ENCODE data around the gene CT47C1. TPM values are rescaled to one million over a fixed set of nuclear protein-coding genes. Genes with fewer than 3 reads are reported as not detected.

The CT47C1 gene
- total and polyA plus RNA-seq, 4 experiments from 2014 or later, result not detected

GRCh38 chrX:119093991-119094735 is 21.4 kb downstream of the CT47C1 start:
- no peaks in the 10 kb centered on the region for H3K4me1 Mint-ChIP-seq
- H3K4me1 ChIP-seq (ENCODE audit: insufficient read depth, low read length), result no peaks in the 10 kb centered on the region
- no peak overlapping the region for H3K4me3 Mint-ChIP-seq
- peaks cover 6 to 11% of the 10 kb centered on the region in 2 donors for H3K27me3 Mint-ChIP-seq
- H3K4me3 ChIP-seq (ENCODE audit: low read length in 2 of 2), result no peak overlapping the region
- H3K9me3 Mint-ChIP-seq, result no peaks in the 10 kb centered on the region
- POLR2A ChIA-PET (ENCODE audit: partially characterized antibody), result no interaction called here
- CTCF ChIA-PET (ENCODE audit: partially characterized antibody), result no interaction called here
- H3K27me3 ChIP-seq (ENCODE audit: insufficient read depth, low read length), result no peaks in the 10 kb centered on the region
- intact Hi-C loops (cut with micrococcal nuclease), result no loop called here
- no peak overlapping the region for H3K27ac Mint-ChIP-seq
- H3K36me3 ChIP-seq (ENCODE audit: insufficient read depth, low read length), result no peaks in the 10 kb centered on the region
- DNase-seq, result no peak
- H3K9me3 ChIP-seq (ENCODE audit: control insufficient read depth in 1 of 2, low read length in 2 of 2), result no peaks in the 10 kb centered on the region
- H3K36me3 Mint-ChIP-seq, result no peaks in the 10 kb centered on the region
- no peak overlapping the region for H3K27ac ChIP-seq (ENCODE audit: low read depth, low read length)

GRCh38 chrX:119094819-119095218 is 22.0 kb downstream of the CT47C1 start:
- ChIA-PET CTCF (ENCODE audit: partially characterized antibody) (no interaction called here), POLR2A (ENCODE audit: partially characterized antibody) (no interaction called here)
- no peaks in the 10 kb centered on the region for H3K4me1 ChIP-seq (ENCODE audit: insufficient read depth, low read length)
- Mint-ChIP-seq H3K4me1 (no peaks in the 10 kb centered on the region), H3K27me3 (peaks cover 6 to 7% of the 10 kb centered on the region in 2 donors), H3K9me3 (no peaks in the 10 kb centered on the region), H3K36me3 (no peaks in the 10 kb centered on the region), H3K27ac (no peak overlapping the region), H3K4me3 (no peak overlapping the region)
- no peaks in the 10 kb centered on the region for H3K27me3 ChIP-seq (ENCODE audit: insufficient read depth, low read length)
- H3K36me3 ChIP-seq (ENCODE audit: insufficient read depth, low read length), result no peaks in the 10 kb centered on the region
- H3K27ac ChIP-seq (ENCODE audit: low read depth, low read length), result no peak overlapping the region
- intact Hi-C loops (cut with micrococcal nuclease), result no loop called here
- H3K4me3 ChIP-seq (ENCODE audit: low read length in 2 of 2), result no peak overlapping the region
- H3K9me3 ChIP-seq (ENCODE audit: control insufficient read depth in 1 of 2, low read length in 2 of 2), result no peaks in the 10 kb centered on the region
- no peak for DNase-seq

GRCh38 chrX:119095936-119096335 is 23.1 kb downstream of the CT47C1 start:
- Histone ChIP-seq H3K4me3 (ENCODE audit: low read length in 2 of 2) (no peak overlapping the region), H3K9me3 (ENCODE audit: control insufficient read depth in 1 of 2, low read length in 2 of 2) (no peaks in the 10 kb centered on the region), H3K27ac (ENCODE audit: low read depth, low read length) (no peak overlapping the region), H3K27me3 (ENCODE audit: insufficient read depth, low read length) (no peaks in the 10 kb centered on the region), H3K4me1 (ENCODE audit: insufficient read depth, low read length) (no peaks in the 10 kb centered on the region), H3K36me3 (ENCODE audit: insufficient read depth, low read length) (no peaks in the 10 kb centered on the region)
- ChIA-PET CTCF (ENCODE audit: partially characterized antibody) (no interaction called here), POLR2A (ENCODE audit: partially characterized antibody) (no interaction called here)
- peaks cover 5 to 6% of the 10 kb centered on the region in 2 donors for H3K27me3 Mint-ChIP-seq
- DNase-seq, result no peak
- H3K36me3 Mint-ChIP-seq, result no peaks in the 10 kb centered on the region
- no peaks in the 10 kb centered on the region for H3K4me1 Mint-ChIP-seq
- H3K27ac Mint-ChIP-seq, result no peak overlapping the region
- no peaks in the 10 kb centered on the region for H3K9me3 Mint-ChIP-seq
- intact Hi-C loops (cut with micrococcal nuclease), result no loop called here
- H3K4me3 Mint-ChIP-seq, result no peak overlapping the region

GRCh38 chrX:119101168-119101567 is 28.4 kb downstream of the CT47C1 start:
- Mint-ChIP-seq H3K27me3 (peaks cover 0 to 2% of the 10 kb centered on the region in 2 donors), H3K36me3 (no peaks in the 10 kb centered on the region), H3K9me3 (no peaks in the 10 kb centered on the region), H3K4me1 (no peaks in the 10 kb centered on the region), H3K4me3 (no peak overlapping the region), H3K27ac (no peak overlapping the region)
- Histone ChIP-seq H3K4me1 (ENCODE audit: insufficient read depth, low read length) (no peaks in the 10 kb centered on the region), H3K9me3 (ENCODE audit: control insufficient read depth in 1 of 2, low read length in 2 of 2) (no peaks in the 10 kb centered on the region), H3K27me3 (ENCODE audit: insufficient read depth, low read length) (no peaks in the 10 kb centered on the region), H3K36me3 (ENCODE audit: insufficient read depth, low read length) (no peaks in the 10 kb centered on the region), H3K27ac (ENCODE audit: low read depth, low read length) (no peak overlapping the region), H3K4me3 (ENCODE audit: low read length in 2 of 2) (no peak overlapping the region)
- ChIA-PET CTCF (ENCODE audit: partially characterized antibody) (no interaction called here), POLR2A (ENCODE audit: partially characterized antibody) (no interaction called here)
- intact Hi-C loops (cut with micrococcal nuclease), result no loop called here
- no peak for DNase-seq

- Histone ChIP-seq H3K36me3 (ENCODE audit: insufficient read depth, low read length) (no peaks in the 10 kb centered on the region), H3K4me3 (ENCODE audit: low read length in 2 of 2) (no peak overlapping the region), H3K4me1 (ENCODE audit: insufficient read depth, low read length) (no peaks in the 10 kb centered on the region), H3K9me3 (ENCODE audit: control insufficient read depth in 1 of 2, low read length in 2 of 2) (no peaks in the 10 kb centered on the region), H3K27ac (ENCODE audit: low read depth, low read length) (no peak overlapping the region), H3K27me3 (ENCODE audit: insufficient read depth, low read length) (no peaks in the 10 kb centered on the region)
- H3K27me3 Mint-ChIP-seq, result no peaks in the 10 kb centered on the region
- H3K4me1 Mint-ChIP-seq, result no peaks in the 10 kb centered on the region
- H3K9me3 Mint-ChIP-seq, result no peaks in the 10 kb centered on the region
- POLR2A ChIA-PET (ENCODE audit: partially characterized antibody), result no interaction called here
- H3K4me3 Mint-ChIP-seq, result no peak overlapping the region
- intact Hi-C loops (cut with micrococcal nuclease), result no loop called here
- H3K27ac Mint-ChIP-seq, result no peak overlapping the region
- CTCF ChIA-PET (ENCODE audit: partially characterized antibody), result no interaction called here
- DNase-seq, result no peak
- H3K36me3 Mint-ChIP-seq, result no peaks in the 10 kb centered on the region
These were observed 33.0 kb downstream of the CT47C1 start for GRCh38 chrX:119105826-119106225.

GRCh38 chrX:119107206-119107605 is 34.4 kb downstream of the CT47C1 start:
- H3K27ac Mint-ChIP-seq, result no peak overlapping the region
- POLR2A ChIA-PET (ENCODE audit: partially characterized antibody), result no interaction called here
- H3K4me1 Mint-ChIP-seq, result no peaks in the 10 kb centered on the region
- H3K4me1 ChIP-seq (ENCODE audit: insufficient read depth, low read length), result no peaks in the 10 kb centered on the region
- no peaks in the 10 kb centered on the region for H3K9me3 ChIP-seq (ENCODE audit: control insufficient read depth in 1 of 2, low read length in 2 of 2)
- CTCF ChIA-PET (ENCODE audit: partially characterized antibody), result no interaction called here
- H3K4me3 Mint-ChIP-seq, result no peak overlapping the region
- intact Hi-C loops (cut with micrococcal nuclease), result no loop called here
- no peak for DNase-seq
- no peaks in the 10 kb centered on the region for H3K9me3 Mint-ChIP-seq
- no peaks in the 10 kb centered on the region for H3K36me3 ChIP-seq (ENCODE audit: insufficient read depth, low read length)
- no peak overlapping the region for H3K4me3 ChIP-seq (ENCODE audit: low read length in 2 of 2)
- no peak overlapping the region for H3K27ac ChIP-seq (ENCODE audit: low read depth, low read length)
- H3K36me3 Mint-ChIP-seq, result no peaks in the 10 kb centered on the region
- no peaks in the 10 kb centered on the region for H3K27me3 Mint-ChIP-seq
- H3K27me3 ChIP-seq (ENCODE audit: insufficient read depth, low read length), result no peaks in the 10 kb centered on the region

GRCh38 chrX:119118780-119119395 is 46.1 kb downstream of the CT47C1 start:
- ChIA-PET POLR2A (ENCODE audit: partially characterized antibody) (no interaction called here), CTCF (ENCODE audit: partially characterized antibody) (interaction anchor here (0.7 to 2.7 kb wide), 13 partner anchors 9 to 742 kb away, joined by 3 to 23 read pairs (median 3); partner anchors contain the start of gene KIAA1210)
- peak; percentile 18 to 36 (median 26) for DNase-seq
- Histone ChIP-seq H3K27me3 (ENCODE audit: insufficient read depth, low read length) (no peaks in the 10 kb centered on the region), H3K4me3 (ENCODE audit: low read length in 2 of 2) (no peak overlapping the region), H3K9me3 (ENCODE audit: control insufficient read depth in 1 of 2, low read length in 2 of 2) (no peaks in the 10 kb centered on the region), H3K36me3 (ENCODE audit: insufficient read depth, low read length) (no peaks in the 10 kb centered on the region), H3K27ac (ENCODE audit: low read depth, low read length) (no peak overlapping the region), H3K4me1 (ENCODE audit: insufficient read depth, low read length) (no peaks in the 10 kb centered on the region)
- H3K4me3 Mint-ChIP-seq, result no peak overlapping the region
- H3K27me3 Mint-ChIP-seq, result peaks cover 1 to 2% of the 10 kb centered on the region in 2 donors
- no peaks in the 10 kb centered on the region for H3K36me3 Mint-ChIP-seq
- H3K9me3 Mint-ChIP-seq, result no peaks in the 10 kb centered on the region
- H3K4me1 Mint-ChIP-seq, result peaks cover 0 to 2% (median 0%) of the 10 kb centered on the region in 4 donors
- intact Hi-C loops (cut with micrococcal nuclease), result loop anchor here (1.0 kb wide), 1 partner anchor 147 kb away; no protein-coding TSS in a partner anchor
- no peak overlapping the region for H3K27ac Mint-ChIP-seq
